SJCRH30 (cell line): ENCODE data around the gene ZNF837. TPM values are rescaled to one million over a fixed set of nuclear protein-coding genes. Genes with fewer than 3 reads are reported as not detected.

Source experiments
- DNase-seq, 2 experiments: peaks; one replicate each; pipeline ENCODE4 v3.0.0-alpha.2; 2015 to 2020
- H3K27ac ChIP-seq: fragments of 250-450 bp; sonication (Bioruptor Pico); 2 replicates; pipeline ENCODE4 v1.5.1; 2020; ENCODE audit warnings: mild to moderate bottlenecking, moderate library complexity
- H3K27me3 ChIP-seq: fragments of 250-450 bp; sonication (Bioruptor Pico); 2 replicates; pipeline ENCODE4 v1.5.1; 2020; ENCODE audit warnings: mild to moderate bottlenecking, moderate library complexity
- H3K36me3 ChIP-seq: fragments of 250-450 bp; sonication (Bioruptor Pico); 2 replicates; pipeline ENCODE4 v1.5.1; 2020; ENCODE audit warnings: mild to moderate bottlenecking, moderate library complexity
- H3K4me1 ChIP-seq: fragments of 250-450 bp; sonication (Bioruptor Pico); 2 replicates; pipeline ENCODE4 v1.5.1; 2020; ENCODE audit warnings: mild to moderate bottlenecking, moderate library complexity
- H3K4me3 ChIP-seq: fragments of 250-450 bp; sonication (Bioruptor Pico); 2 replicates; pipeline ENCODE4 v1.5.1; 2020; ENCODE audit warnings: mild to moderate bottlenecking, moderate library complexity
- H3K9me3 ChIP-seq: fragments of 250-450 bp; sonication (Bioruptor Pico); replicated peaks from 2 replicates; pipeline ENCODE4 v1.5.1; 2020; ENCODE audit warnings: mild to moderate bottlenecking, moderate library complexity
- total RNA-seq: library from RNA; depleted of rRNA; stranded (reverse); fragments of >200 nt; shearing (Covaris generic); gene quantifications from 2 replicates; pipeline ENCODE4 v1.2.3, GENCODE V29; 2014

Gene ZNF837
- total RNA-seq, 1 experiment from 2014 or later: 0.47 TPM

GRCh38 chr19:58366585-58367430, 14.0 kb downstream of the ZNF837 start:
- Histone ChIP-seq H3K36me3 (no peaks in the 10 kb centered on the region), H3K27me3 (no peaks in the 10 kb centered on the region)
- DNase-seq: no peak

GRCh38 chr19:58364146-58364545, 16.7 kb downstream of the ZNF837 start:
- Histone ChIP-seq H3K27me3 (no peaks in the 10 kb centered on the region), H3K9me3 (no peaks in the 10 kb centered on the region), H3K36me3 (no peaks in the 10 kb centered on the region), H3K4me1 (no peaks in the 10 kb centered on the region), H3K4me3 (no peak overlapping the region), H3K27ac (no peak overlapping the region)
- no peak for DNase-seq

More at GRCh38 chr19:58366585-58367430, 14.0 kb downstream of the ZNF837 start:
- H3K9me3 ChIP-seq: no peaks in the 10 kb centered on the region
- no peak overlapping the region for H3K4me3 ChIP-seq
- H3K27ac ChIP-seq: no peak overlapping the region
- no peaks in the 10 kb centered on the region for H3K4me1 ChIP-seq

GRCh38 chr19:58362272-58362994, 18.4 kb downstream of the ZNF837 start, which contains the start of gene ZNF497:
TSS of gene ZNF497 (minus strand) at chr19:58362751. CDS start at chr19:58357635, 5,116 bp downstream.
- no peaks in the 10 kb centered on the region for H3K27me3 ChIP-seq
- DNase-seq: peak; percentile 96
- no peaks in the 10 kb centered on the region for H3K9me3 ChIP-seq
- H3K4me3 ChIP-seq: peak within 1 kb of the TSS; percentile 75
- no peaks in the 10 kb centered on the region for H3K36me3 ChIP-seq
- H3K4me1 ChIP-seq: no peaks in the 10 kb centered on the region
- H3K27ac ChIP-seq: peak within 1 kb of the TSS; percentile 80

- peak overlapping the region; percentile 80 for H3K27ac ChIP-seq
- DNase-seq: peak; percentile 73 to 74
Measured at GRCh38 chr19:58361900-58362271, 18.9 kb downstream of the ZNF837 start.

GRCh38 chr19:58357481-58358145, 23.2 kb downstream of the ZNF837 start:
- Histone ChIP-seq H3K9me3 (no peaks in the 10 kb centered on the region), H3K27me3 (no peaks in the 10 kb centered on the region), H3K4me1 (no peaks in the 10 kb centered on the region), H3K27ac (no peak overlapping the region), H3K36me3 (no peaks in the 10 kb centered on the region), H3K4me3 (no peak overlapping the region)
- DNase-seq: no peak

More at GRCh38 chr19:58361900-58362271, 18.9 kb downstream of the ZNF837 start:
- Histone ChIP-seq H3K36me3 (no peaks in the 10 kb centered on the region), H3K4me1 (no peaks in the 10 kb centered on the region), H3K4me3 (peak overlapping the region; percentile 75), H3K9me3 (no peaks in the 10 kb centered on the region), H3K27me3 (no peaks in the 10 kb centered on the region)

- Histone ChIP-seq H3K4me1 (no peaks in the 10 kb centered on the region), H3K9me3 (no peaks in the 10 kb centered on the region), H3K27ac (no peak overlapping the region), H3K36me3 (no peaks in the 10 kb centered on the region), H3K4me3 (no peak overlapping the region), H3K27me3 (no peaks in the 10 kb centered on the region)
- no peak for DNase-seq
Measured at GRCh38 chr19:58356766-58357480, 23.9 kb downstream of the ZNF837 start.

- Histone ChIP-seq H3K27me3 (no peaks in the 10 kb centered on the region), H3K27ac (no peak overlapping the region), H3K36me3 (no peaks in the 10 kb centered on the region), H3K4me1 (no peaks in the 10 kb centered on the region), H3K9me3 (no peaks in the 10 kb centered on the region), H3K4me3 (no peak overlapping the region)
- DNase-seq: no peak
Measured at GRCh38 chr19:58355908-58356765, 24.7 kb downstream of the ZNF837 start.

- no peak overlapping the region for H3K4me3 ChIP-seq
- no peak overlapping the region for H3K27ac ChIP-seq
- no peaks in the 10 kb centered on the region for H3K27me3 ChIP-seq
- H3K4me1 ChIP-seq: no peaks in the 10 kb centered on the region
- H3K36me3 ChIP-seq: no peaks in the 10 kb centered on the region
- H3K9me3 ChIP-seq: no peaks in the 10 kb centered on the region
- no peak for DNase-seq
Measured at GRCh38 chr19:58355215-58355796, 25.5 kb downstream of the ZNF837 start.

- Histone ChIP-seq H3K9me3 (no peaks in the 10 kb centered on the region), H3K27me3 (no peaks in the 10 kb centered on the region), H3K4me1 (no peaks in the 10 kb centered on the region), H3K4me3 (no peak overlapping the region), H3K27ac (no peak overlapping the region), H3K36me3 (no peaks in the 10 kb centered on the region)
- no peak for DNase-seq
Measured at GRCh38 chr19:58354478-58355030, 26.3 kb downstream of the ZNF837 start.

GRCh38 chr19:58353717-58354477, 26.9 kb downstream of the ZNF837 start:
- no peaks in the 10 kb centered on the region for H3K27me3 ChIP-seq
- no peak overlapping the region for H3K27ac ChIP-seq
- no peak overlapping the region for H3K4me3 ChIP-seq
- DNase-seq: no peak
- no peaks in the 10 kb centered on the region for H3K9me3 ChIP-seq
- H3K36me3 ChIP-seq: no peaks in the 10 kb centered on the region
- no peaks in the 10 kb centered on the region for H3K4me1 ChIP-seq

- H3K4me3 ChIP-seq: no peak within 1 kb of the TSS
- DNase-seq: no peak
- no peak within 1 kb of the TSS for H3K27ac ChIP-seq
- H3K9me3 ChIP-seq: no peaks in the 10 kb centered on the region
- H3K27me3 ChIP-seq: no peaks in the 10 kb centered on the region
- H3K4me1 ChIP-seq: peaks cover 2% of the 10 kb centered on the region; the same call in 1 of the 2 replicates
- no peaks in the 10 kb centered on the region for H3K36me3 ChIP-seq
Measured at GRCh38 chr19:58352760-58353671, 27.8 kb downstream of the ZNF837 start, which contains the start of gene A1BG. TSS of gene A1BG (minus strand) at chr19:58353492. CDS start at chr19:58353437, 55 bp downstream.
